HG02870 (cell line): ENCODE results near the gene AMMECR1L.
"Not testable (repeated sequence)": the region's sequence is repeated elsewhere in the genome, so short reads cannot be mapped to it uniquely, and the experiment has no call there.

Experiments used
- ATAC-seq: cut with Tn5 transposase; IDR thresholded peaks from one replicate; pipeline ENCODE4 v1.9.1; 2021; ENCODE audit warnings: mild to moderate bottlenecking, moderate library complexity; ENCODE audit not compliant: unreplicated experiment

The AMMECR1L gene

DNA sequence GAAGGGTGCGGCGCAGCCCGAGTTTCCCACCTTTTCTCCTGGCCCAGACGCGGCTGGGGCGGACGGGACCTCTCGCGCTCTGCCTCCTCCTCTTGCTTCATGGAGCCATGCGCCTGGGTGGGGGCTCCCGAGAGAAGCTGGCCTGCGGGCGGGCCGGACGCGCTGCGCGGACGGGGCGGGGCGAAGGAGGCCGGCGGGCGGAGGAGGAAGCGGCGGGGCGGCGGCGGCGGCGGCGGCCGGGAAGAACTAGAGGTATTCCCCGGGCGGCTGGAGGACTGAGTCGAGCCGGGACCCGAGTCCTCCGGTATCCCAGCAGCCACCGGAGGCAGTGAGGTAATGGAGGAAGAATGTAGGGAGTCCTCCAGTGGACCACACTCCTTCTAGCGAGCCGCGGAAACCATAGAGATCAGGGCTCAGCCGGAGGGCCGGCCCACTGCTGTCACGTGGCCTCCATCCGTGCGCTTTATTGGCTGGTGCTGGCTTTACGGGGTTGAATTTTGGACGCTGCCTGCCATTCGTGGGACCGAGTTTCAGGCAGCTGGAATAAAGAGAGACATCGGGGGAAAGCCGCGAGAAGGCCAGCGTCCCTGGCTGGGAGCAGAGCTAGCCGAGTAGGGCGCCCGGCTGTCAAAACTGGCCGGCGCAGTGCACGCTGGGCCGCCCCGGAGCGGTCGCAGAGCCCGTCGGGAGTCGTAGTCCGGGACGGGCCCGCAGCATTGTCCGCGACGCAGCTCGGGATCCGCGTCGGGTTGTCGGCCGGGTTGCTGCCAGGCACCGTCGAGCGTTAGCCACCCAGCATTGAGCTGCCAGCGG, at the start of gene AMMECR1L:
AMMECR1L (minus strand) TSS at position 177 of the 813 bp plus-strand sequence. CDS start 11,722 bp downstream, outside the sequence.
- peak; percentile 93 for ATAC-seq

DNA sequence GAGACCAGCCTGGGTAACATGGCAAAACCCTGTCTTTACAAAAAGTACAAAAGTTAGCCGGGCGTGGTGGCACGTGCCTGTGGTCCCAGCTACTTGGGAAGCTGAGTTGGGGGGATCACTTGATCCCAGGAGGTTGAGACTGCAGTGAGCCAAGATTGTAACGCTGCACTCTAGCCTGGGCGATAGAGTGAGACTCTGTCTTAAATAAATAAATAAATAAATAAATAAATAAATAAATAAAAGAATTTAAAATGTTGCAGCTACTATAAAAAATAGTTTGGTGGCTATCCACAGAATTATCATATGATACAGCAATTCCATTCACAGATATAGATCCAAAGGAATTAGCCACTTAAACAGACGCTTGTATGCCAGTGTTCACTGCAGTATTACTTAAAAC, 49.6 kb upstream of the AMMECR1L start:
- ATAC-seq = no peak

DNA sequence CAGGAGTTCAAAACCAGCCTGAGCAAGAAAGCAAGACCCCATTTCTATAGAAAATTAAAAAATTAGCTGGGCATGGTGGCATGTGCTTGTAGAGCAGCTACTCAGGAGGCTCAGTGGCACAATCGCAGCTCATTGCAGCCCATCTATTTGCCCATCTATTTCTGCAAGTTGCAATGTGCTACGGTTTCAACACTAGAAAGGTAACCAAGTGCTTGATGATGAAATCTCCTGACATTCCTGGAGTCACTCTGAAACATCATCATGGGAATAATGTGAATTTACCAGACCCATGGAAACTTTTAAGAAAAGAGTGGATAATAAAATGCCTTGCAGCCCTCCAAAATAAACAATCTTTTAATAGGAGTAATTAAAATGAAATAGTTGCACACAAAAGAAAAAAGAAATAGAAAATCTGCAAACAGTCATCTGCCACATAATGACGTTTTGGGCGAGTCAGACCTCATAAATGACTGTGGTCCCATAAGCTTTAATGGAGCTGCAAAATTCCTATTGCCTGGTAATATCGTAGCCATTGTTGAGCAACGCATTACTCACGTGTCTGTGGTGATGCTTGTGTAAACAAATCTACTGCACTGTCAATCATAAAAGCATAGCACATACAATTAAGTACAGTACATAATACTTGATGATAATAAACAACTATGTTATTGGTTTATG, 46.6 kb upstream of the AMMECR1L start:
- ATAC-seq = no peak

DNA sequence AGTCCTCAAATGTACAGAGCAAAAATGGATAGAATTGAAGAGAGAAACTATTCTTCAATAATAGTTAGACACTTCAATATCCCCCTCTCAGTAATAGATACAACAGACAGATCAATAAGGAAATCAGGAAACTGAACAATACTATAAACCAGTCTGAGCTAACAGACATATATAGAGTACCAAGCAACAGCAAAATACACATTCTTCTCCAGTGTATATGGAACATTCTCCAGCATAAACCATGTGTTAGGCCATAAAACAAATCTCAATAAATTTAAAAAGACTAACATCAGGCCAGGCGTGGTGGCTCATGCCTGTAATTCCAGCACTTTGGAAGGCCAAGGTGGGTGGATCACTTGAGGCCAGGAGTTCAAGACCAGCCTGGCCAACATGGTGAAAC, 43.7 kb upstream of the AMMECR1L start:
- no peak for ATAC-seq

DNA sequence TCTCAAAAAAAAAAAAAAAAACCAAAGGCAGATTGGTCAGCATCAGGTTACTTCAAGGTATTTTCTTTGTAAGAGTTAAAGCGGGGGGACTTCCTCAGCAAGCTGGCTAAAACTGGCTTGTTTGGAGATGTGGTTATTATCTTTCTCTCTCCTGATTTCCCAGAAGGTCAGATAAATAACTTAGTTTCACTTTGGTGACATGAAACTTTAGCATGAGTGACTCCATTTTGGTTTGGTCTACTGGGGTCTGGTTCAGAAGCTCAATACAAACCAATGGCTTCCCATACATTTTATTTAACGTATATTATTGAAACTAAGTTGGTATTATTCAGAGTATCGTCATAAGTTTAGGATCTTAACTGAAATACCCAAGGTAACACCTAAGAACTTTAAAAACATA, 41.6 kb upstream of the AMMECR1L start:
- no peak for ATAC-seq

DNA sequence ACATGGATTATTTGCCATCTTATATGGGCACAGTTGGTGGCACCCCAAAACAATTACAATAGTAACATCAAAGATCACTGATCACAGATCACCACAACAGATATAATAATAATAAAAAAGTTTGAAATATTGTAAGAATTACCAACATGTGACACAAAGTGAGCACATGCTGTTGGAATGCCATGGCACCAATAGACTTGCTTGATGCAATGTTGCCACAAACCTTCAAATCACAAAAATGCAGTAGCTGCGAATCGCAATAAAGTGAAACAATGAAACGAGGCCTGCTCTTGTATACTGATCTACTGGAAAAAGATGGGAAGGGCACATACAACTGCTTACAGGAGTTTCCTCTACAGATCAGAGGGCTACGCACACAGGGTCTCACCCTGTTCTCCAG, 32.2 kb upstream of the AMMECR1L start:
- ATAC-seq = no peak

DNA sequence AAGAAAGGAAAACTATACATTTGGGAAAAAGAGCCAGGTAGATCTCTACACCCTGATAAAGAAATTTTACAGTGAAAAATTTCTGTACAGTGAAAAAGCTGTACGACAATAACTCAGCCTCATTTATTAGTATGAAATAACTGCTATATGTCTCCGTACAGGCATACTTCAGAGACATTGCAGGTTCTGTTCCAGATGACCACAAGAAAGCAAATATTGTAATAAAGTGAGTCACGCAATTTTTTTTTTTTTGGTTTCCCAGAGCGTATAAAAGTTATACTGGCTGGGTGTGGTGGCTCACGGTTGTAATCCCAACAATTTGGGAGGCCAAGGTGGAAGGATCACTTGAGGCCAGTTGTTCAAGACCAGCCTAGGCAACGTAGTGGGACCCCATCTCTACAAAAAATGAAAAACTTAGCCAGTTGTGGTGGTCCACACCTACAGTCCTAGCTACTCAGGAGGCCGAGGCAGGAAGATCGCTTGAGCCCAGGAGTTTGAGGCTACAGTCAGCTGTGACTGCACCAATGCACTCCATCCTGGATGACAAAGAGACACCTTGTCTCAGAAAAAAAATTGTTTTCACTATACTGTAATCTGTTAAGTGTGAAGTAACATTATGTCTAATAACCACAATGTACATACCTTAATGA, 28.2 kb upstream of the AMMECR1L start:
- ATAC-seq = no peak

DNA sequence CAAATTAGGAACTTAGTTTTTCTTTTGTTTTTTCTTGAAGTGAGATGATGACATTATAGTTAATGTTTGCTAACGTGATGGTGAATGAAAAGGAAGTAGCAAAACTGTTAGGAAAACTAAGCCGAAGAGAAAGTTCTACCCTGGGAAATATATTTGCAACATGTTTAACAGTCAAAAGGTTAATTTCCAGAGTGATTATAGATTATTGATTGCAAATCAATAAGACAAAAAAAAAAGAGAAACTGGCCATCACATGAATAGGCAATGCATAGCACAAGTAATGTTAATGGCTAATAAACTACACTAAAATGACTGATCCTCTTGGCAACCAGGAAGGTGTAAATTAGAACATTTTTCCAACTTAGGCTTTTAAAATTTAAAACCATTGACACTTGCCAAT, 26.0 kb upstream of the AMMECR1L start:
- ATAC-seq = no peak

DNA sequence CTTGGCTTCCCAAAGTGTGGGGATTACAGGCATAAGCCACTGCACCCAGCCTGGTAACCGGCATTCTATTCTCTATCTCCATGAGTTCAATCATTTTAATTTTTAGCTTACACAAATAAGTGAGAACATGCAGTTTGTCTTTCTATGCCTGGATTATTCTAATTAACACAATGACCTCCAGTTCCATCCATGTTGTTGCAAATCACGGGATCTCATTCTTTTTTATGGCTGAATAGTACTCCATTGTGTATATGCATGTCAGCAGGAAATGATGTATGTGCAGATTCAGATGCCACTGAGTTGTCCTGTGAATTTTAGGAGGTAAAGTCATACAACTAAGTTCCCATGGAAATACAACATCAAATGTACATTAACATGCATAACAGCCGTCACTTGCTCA, 24.7 kb upstream of the AMMECR1L start:
- no peak for ATAC-seq

DNA sequence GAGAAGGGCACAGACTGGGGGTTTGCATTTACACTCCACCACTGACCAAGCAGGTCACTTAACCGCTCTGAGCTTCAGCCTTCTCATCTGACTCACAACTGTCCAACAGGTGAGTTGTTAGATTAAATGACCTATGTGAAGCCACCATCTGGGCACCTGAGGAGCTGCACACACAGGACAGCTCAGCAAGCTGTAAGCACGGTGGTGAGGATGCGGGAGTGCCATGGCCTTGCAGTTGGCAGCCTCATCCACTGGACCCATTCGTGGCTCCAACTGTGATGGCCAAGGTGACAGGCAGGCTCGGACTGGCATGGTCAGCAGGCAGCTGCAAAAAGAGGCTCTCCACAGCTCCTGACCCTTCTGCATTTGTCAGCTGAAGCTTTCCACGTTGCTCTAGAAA, 23.3 kb upstream of the AMMECR1L start:
- ATAC-seq = no peak

DNA sequence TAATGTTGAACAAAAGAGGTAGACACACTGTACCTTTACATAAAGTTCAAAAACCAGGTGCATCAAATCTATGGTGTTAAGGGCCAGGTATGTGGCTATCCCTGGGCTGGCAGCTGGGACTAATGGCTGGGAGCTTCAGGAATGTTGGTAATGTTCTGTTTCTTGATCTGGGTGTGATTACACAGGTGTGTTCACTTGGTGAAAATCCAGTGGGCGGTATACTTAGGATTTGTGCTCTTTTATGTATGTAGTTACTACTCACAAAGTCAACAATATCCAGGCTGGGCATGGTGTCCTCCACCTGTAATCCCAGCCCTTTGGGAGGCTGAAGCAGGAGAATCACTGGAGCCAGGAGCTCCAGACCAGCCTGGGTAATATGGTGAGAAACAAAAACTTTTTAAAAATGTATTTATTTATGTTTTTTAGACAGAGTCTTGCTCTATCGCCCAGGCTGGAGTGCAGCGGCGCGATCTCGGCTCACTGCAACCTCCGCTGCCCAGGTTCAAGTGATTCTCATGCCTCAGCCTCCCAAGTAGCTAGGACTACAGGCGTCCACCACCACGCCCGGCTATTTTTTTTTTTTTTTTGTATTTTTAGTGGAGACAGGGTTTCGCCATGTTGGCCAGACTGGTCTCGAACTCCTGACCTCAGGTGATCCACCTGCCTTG, 22.1 kb upstream of the AMMECR1L start:
- ATAC-seq = not testable (repeated sequence)

DNA sequence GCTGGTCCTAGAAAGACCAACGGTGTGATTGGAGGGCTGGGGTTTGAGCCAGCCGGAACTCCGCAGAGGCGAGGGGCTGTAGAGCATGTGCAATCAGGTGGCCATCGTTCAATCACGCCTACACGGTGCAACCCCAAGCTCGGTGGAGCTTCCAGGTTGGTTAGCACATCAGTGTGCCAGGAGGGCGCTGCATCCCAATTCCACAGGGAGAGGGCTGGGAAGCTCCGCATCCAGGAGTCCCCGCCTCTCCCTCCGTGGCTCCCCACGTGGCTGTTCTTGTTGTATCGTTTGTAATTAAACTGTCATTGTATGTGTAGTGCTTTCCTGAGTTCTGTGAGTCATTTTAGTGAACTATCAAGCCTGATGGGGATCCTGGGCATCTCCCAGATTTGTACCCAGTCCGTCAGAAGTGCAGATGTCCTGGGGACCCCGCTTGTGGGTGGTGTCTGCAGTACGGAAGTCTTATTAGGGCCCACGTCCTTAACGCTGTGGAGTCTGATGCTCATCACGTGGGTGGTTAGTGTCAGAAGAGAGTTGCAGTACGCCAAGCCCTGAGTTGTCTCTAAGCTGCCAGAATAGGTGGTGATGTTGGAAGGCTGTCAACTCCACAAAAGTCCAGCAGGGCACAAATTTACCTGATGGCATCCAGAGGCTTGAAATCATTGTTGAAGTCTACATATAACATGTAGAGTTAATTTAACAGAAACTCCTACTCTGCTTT, 20.6 kb upstream of the AMMECR1L start:
- no peak for ATAC-seq

DNA sequence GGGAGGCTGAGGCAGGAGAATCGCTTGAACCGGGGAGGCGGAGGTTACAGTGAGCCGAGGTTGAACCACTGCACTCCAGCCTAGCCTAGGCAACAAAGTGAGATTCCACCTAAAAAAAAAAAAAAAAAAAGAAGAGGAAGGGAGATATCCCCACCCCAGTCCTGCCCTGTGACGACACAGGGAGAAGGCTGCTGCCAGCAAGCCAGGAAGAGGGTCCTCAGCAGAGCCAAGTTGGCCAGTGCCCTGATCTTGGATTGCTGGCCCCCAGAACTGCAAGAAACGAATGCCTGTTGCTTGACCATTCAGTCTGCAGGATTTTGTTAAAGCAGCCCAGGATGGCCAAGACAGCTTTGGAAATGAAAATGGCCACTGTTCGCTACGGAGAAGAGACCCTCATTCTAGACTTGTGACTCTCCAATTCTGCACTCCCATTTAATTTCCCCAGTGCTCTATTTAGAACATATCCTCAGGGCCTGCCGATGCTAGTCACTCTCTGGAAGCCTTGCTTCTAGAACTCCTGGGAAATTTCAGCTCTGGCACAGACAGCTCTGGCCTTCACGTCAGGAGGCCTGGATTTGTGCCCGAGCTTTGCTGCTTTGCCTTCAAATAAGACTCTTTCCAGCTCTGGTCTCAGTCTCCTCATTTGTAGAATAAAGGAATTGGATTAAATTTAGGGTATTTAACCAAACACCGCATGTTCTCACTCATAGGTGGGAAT, 15.7 kb upstream of the AMMECR1L start:
- no peak for ATAC-seq

DNA sequence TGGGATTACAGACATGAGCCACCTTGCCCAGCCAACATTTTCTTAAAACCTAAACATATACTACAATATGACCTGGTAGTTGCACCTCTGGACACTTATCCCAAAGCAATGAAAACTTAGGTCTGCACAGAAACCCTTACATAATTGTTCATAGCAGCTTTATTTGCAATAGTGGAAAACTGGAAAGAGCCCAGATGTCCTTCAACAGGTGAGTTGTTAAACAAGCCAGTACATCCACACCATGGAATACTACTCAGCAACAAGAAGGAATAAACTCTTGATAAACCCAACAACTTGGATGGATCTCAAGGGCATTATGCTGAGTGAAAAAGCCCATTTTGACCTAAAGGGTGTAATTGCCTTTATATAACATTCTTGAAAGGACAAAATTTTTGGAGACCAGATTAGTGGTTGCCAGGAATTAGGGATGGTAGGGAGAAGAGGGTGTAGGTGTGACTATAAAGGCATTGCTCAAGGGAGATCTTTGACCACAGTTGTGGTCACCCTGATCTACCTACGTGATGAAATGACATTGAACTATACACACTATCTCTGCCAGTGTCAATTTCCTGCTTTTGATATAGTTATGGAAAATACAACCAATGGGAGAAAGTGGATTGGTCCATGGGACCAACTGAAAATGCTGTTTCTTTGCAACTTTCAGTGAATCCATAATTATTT, 11.9 kb upstream of the AMMECR1L start:
- no peak for ATAC-seq

DNA sequence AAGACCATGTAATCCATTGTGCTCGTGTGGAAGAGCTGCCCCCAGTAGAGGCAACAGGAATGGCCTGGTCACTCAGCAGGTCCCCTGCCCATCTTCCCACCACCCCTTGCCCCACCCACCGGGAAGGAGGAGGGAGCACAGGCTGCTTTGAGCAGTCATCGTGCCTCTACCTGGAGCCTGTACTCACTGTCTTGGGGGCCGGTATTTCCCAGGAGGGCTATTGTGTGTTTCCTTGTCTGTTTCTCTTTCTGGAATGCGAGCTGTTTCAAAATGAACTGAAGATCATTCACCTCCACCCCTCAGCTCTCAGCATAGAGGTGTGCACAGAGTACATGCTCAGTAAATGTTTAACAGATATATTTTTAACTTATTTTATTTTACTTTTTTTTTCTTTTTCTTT, 7.7 kb upstream of the AMMECR1L start:
- ATAC-seq = no peak

DNA sequence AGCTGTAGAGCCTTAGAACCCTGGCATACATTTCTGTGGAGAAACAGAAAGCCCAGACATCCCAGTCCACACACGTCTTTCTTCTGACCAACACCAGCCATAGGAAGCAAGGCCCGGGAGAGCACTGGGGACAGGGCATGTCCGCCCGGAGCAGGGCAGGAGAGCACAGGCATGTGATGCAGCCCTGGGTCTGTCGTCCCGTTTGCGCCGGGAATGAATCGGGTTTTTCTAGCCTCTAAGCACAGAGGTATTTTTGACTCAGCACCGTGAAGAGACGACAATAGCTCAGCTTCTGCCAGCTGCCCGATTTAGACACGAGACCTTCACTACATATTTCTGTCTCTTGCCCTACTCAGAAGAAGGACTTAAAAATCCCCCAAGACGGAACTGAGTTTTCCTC, 7.3 kb upstream of the AMMECR1L start:
- no peak for ATAC-seq

DNA sequence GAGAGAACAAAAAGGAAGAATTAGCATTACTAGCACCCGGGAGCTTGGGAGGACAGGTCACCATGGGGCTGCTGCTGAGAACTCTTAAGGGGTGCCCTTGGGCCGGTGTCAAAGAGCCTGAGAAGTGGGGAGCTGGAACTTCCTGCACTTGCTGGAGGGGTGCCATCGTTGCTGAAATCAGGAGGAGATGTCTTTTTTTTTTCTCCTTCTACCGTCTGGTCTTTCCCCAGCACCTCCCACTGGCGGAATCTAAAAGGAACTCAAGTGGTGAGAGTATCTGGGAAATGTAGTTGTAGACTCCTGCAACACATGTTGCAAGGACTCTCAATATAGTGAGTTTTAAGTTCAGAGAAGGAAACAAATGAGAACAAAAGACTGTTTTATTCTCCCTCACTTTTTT, 6.1 kb upstream of the AMMECR1L start:
- no peak for ATAC-seq

DNA sequence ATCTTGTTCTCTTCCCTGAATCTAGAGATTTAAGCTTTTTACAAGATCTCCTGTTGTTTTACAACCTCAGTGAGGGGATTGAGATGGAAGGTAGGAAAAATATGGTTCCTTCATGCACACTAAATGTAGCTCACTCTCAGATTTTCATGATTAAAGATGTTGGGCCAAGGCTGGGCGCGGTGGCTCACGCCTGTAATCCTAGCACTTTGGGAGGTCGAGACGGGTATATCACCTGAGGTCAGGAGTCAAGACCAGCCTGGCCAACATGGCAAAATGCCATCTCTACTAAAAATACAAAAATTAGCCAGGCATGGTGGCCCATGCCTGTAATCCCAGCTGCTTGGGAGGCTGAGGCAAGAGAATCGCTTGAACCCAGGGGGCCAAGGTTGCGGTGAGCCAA, 5.0 kb upstream of the AMMECR1L start:
- ATAC-seq = not testable (repeated sequence)

DNA sequence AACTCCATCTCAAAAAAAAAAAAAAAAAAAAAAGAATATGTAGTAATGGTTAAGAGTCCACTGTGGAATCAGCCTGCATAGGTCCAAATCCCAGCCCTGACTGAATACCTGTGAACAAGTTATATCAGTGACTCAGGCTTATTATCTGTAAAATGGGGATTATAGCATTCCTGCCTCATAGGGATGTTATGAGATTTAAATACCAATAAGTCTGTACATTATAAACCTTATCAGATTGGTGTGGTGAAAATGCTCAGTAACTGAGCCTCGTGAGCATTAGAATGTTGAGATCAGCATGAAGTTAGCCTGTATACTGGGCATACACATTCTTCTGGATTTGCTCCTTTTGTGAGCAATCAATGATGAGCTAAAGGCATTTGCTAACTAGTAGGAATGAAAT, 3.0 kb upstream of the AMMECR1L start:
- ATAC-seq = no peak

DNA sequence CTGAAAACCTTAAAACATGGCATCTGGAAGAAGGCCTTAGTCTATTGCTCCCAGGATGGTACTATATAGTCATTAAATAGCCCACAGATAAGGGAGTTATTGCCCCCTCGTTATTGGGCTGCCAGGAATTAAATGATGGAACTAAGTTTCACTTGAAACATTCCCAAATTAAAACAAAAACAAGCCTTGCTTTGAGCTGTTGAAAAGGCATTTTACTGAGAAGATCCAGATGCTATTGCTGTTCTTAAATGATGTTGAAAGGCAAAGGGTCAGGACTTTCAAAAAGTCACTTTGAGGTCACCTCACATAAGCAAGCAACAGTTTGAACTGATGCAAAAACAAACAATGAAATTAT, 2.0 kb upstream of the AMMECR1L start:
- no peak for ATAC-seq
